Activated CD8-positive, alpha-beta memory T cell treated with anti-CD3 and anti-CD28 coated beads for 24 hours (primary cell): ENCODE measurements around the gene TCTN2.

Experiments
- DNase-seq: peaks from one replicate; pipeline ENCODE4 v3.0.0-alpha.2; 2020

The TCTN2 gene

DNA sequence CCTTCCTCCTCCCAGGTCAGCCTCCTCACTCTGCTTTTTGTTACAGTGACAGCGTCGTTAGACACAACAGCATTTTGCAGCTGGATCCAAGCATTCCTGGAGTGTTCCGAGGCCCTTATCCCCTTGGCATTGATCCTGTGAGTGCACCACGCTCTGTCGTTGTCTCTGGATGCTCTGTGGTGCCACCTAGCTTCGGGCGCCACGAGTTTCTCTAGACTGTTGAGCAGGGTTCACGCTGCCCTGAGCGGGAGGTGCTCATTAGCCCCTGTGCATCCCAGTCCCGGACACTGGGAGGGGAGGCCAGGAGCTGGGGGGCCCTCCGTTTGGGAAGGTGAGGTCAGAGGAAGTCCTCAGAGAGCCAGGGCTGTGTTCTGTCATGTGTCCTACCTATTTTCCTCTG lies 73.9 kb downstream of the TCTN2 start:
- DNase-seq, result no peak

DNA sequence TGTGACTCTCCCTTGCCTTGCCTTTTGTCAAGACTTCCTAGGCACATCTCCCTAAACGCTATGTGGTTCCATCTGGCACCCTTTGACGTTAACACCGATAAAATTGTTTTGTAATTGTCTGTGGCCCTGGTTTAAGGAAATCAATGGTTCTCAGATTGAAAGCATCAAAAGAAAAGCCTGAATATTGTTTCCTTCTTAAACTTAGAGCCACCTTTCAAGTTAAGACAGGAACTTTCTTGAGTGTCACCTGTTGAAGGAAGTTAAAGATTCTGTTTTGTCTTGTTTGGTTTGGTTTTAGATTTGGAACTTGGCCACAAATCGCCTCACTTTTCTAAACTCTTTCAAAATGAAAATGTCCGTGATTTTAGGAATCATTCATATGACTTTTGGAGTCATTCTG lies 76.4 kb downstream of the TCTN2 start:
- no peak for DNase-seq

DNA sequence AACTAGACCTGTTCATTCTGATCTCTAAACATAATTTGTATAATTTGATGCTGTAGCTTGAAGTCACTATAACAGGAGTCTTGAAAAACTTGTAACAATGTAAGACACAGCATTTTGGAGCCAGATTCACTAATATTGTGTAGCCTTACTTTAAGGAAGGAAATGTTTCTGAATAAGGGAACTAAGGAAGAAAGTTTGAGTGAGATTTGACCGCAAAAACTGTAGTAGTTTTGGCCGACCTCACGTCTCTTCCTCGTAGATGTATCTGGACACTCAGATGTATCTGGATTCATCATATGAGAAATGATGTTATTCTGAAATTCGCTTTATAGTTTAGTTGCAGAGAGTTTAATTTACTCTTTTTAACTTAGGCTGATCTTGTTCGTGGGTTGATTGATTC lies 77.2 kb downstream of the TCTN2 start:
- no peak for DNase-seq

DNA sequence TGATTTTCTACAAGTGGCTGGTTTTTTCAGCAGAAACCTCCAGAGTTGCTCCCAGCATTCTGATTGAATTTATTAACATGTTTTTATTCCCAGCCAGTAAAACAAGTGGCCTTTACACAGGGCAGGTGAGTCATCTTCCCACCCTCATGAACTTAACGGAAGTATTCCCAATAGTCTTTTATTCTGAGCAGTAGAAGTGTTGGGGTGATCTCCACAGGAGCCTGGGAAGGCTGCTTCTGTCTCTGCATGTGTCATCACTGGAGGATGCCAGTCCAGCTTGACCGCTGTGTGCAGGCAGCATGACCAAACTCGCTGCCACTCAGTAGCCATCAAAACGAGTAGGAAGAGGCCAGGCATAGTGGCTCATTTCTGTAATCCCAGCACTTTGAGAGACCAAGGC lies 77.7 kb downstream of the TCTN2 start:
- DNase-seq, result no peak

DNA sequence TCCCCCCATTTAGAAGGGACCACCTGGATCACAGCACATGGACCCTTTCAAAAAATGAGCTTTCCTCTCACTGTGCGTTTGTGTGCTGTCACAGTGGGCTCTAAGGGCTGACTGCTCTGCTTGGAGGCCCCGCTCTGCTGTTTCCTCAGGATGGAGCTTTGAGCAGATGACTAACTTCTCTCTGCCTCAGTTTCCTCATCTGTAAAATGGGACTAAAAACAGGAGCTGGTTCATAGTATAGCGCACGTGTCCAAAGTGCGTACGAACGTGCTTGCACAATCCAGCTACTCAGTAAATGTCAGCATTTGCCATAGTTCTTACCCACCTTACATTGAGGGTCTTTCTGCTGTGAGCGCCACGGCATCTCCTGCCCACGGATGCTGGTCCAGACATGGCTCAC lies 78.4 kb downstream of the TCTN2 start:
- no peak for DNase-seq

DNA sequence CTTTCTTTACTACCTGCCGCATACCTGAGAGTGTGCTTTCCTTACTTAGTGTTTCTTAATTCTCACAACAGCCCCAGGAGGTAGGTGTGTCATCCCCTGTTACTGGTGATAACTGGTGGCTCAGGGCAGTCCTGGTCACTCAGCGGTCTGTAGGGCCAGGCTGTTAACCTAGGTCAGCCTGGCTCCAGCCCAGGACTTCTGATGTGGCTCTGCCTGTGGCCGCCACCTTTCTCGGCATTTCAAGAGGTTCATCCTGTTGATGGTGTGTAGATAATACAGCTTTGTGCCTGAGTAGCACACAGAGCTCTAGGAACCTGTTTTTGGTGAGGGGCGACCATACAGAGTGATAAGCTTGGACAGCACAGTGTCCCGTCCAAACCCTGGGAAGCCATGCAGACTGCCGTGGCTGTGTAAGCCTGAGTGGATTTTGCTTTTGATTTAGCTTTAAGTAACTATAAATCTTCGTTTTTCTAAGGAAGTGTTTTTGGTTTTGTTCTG lies 79.3 kb downstream of the TCTN2 start:
- no peak for DNase-seq

DNA sequence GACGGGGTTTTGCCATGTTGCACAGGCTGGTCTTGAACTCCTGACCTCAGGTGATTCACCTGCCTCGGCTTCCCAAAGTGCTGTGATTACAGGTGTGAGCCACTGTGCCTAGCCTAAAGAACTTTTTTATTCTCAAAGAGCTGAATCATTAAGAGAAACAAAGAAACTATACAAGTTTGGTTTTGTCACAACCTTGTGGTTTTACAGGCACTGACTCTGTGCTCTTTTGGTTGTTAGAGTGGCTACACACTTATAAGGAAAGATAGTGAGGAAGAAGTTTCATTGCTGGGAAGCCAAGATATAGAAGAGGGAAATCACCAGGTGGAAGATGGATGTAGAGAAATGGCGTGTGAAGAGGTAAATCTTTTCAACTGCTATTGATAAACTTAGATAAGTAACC lies 81.1 kb downstream of the TCTN2 start:
- DNase-seq, result no peak

DNA sequence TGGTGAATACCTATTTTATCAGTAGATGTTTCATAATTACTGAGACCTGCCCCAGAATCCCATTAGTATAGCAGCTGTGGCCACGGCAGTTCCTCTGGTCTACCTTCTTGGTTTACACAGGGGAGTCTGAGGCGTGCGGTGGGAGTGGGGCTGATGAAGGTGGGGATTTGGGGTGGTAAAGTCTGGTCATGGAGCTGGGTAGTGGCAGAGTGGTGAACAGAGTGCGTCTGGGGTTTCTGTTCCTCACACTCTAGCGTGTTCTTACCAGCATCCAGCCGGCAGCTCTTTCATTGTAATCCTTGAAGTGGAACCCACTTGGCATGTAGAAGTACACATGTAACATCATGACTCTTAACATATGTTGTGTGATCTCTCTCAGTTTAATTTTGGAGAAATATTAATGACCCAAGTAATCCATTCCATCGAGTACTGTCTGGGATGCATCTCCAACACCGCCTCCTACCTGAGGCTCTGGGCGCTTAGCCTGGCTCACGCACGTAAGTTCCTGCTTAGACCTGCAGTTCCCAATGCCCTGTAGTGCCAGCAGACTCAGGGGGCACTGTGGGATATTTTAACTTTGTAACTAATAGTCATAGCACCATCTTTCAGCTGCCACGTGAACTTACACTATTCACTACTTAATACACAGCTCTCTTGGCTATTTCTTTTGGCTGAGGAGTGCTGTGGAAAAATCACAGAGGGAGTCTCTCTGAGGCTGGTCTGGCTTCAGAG lies 83.3 kb downstream of the TCTN2 start:
- DNase-seq, result no peak

DNA sequence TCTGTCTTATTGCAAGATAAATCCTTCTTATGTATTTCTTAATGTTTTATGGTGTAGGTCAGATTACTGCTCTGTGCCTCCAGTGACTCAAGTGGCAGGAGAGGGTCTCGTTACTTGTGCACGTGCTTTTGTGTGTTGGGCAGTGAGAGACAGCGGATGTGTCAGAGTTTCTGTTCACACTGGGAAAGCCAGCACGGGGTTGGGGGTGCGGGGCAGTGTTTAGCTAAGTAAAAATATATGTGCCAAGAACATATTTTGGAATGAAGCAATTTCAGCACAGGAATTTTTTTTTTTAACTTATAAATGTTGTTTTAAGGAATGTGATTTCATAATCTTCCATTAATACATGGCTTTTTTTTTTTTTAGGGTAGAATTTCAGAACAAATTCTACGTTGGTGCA lies 86.6 kb downstream of the TCTN2 start:
- DNase-seq, result no peak
